Hippocampal formation (tissue), 2 donors: ENCODE measurements around the gene COL23A1.

Experiments used
- DNase-seq, 2 donors: peaks; one replicate each; lab custom pipeline; 2025; lab: John Stamatoyannopoulos, UW

COL23A1 gene

GRCh38 chr5:178284093-178284675 is 306.0 kb downstream of the COL23A1 start:
- no peak for DNase-seq

GRCh38 chr5:178283520-178283919 is 306.7 kb downstream of the COL23A1 start:
- no peak for DNase-seq

- DNase-seq: no peak
Measured at GRCh38 chr5:178282391-178282790, 307.8 kb downstream of the COL23A1 start.

GRCh38 chr5:178281331-178281730 is 308.9 kb downstream of the COL23A1 start:
- DNase-seq: no peak

GRCh38 chr5:178280631-178281030 is 309.6 kb downstream of the COL23A1 start:
- DNase-seq: no peak

GRCh38 chr5:178279723-178280438 is 310.3 kb downstream of the COL23A1 start:
- DNase-seq: peak; percentile 78 to 87

- no peak for DNase-seq
Measured at GRCh38 chr5:178279026-178279722, 311.0 kb downstream of the COL23A1 start.

- DNase-seq: no peak
Measured at GRCh38 chr5:178278358-178279023, 311.7 kb downstream of the COL23A1 start.

- no peak for DNase-seq
Measured at GRCh38 chr5:178277866-178278265, 312.3 kb downstream of the COL23A1 start.

- no peak for DNase-seq
Measured at GRCh38 chr5:178277346-178277745, 312.8 kb downstream of the COL23A1 start.

GRCh38 chr5:178274781-178275537 is 315.2 kb downstream of the COL23A1 start:
- DNase-seq: no peak

- no peak for DNase-seq
Measured at GRCh38 chr5:178273665-178274541, 316.3 kb downstream of the COL23A1 start.

- DNase-seq: no peak
Measured at GRCh38 chr5:178273041-178273440, 317.2 kb downstream of the COL23A1 start.

- no peak for DNase-seq
Measured at GRCh38 chr5:178272591-178272990, 317.6 kb downstream of the COL23A1 start.

- no peak for DNase-seq
Measured at GRCh38 chr5:178271726-178272479, 318.3 kb downstream of the COL23A1 start.

GRCh38 chr5:178271231-178271630 is 319.0 kb downstream of the COL23A1 start:
- DNase-seq: no peak

GRCh38 chr5:178269499-178269898 is 320.7 kb downstream of the COL23A1 start:
- no peak for DNase-seq

GRCh38 chr5:178267876-178268275 is 322.3 kb downstream of the COL23A1 start:
- no peak for DNase-seq

- no peak for DNase-seq
Measured at GRCh38 chr5:178267245-178267644, 322.9 kb downstream of the COL23A1 start.

GRCh38 chr5:178266581-178266980 is 323.6 kb downstream of the COL23A1 start:
- DNase-seq: no peak
